HG03442 (cell line): Measurements from ENCODE around the gene APP.

ENCODE experiments used
- ATAC-seq: cut with Tn5 transposase; IDR thresholded peaks from one replicate; pipeline ENCODE4 v1.9.1; 2021; ENCODE audit warnings: mild to moderate bottlenecking, moderate library complexity; ENCODE audit not compliant: unreplicated experiment

Gene APP

GRCh38 chr21:25994758-25995163 is 175.8 kb downstream of the APP start:
- ATAC-seq = no peak

GRCh38 chr21:25988738-25989137 is 181.8 kb downstream of the APP start:
- no peak for ATAC-seq

- no peak for ATAC-seq
Observed at GRCh38 chr21:25987531-25987930, 183.0 kb downstream of the APP start.

GRCh38 chr21:25986928-25987327 is 183.6 kb downstream of the APP start:
- no peak for ATAC-seq

- ATAC-seq = no peak
Observed at GRCh38 chr21:25985990-25986389, 184.6 kb downstream of the APP start.

GRCh38 chr21:25984538-25984937 is 186.0 kb downstream of the APP start:
- ATAC-seq = no peak

- no peak for ATAC-seq
Observed at GRCh38 chr21:25983745-25984144, 186.8 kb downstream of the APP start.

GRCh38 chr21:25980710-25981109 is 189.9 kb downstream of the APP start:
- ATAC-seq = no peak

- no peak for ATAC-seq
Observed at GRCh38 chr21:25979845-25980616, 190.5 kb downstream of the APP start.

- ATAC-seq = no peak
Observed at GRCh38 chr21:25977068-25977611, 193.4 kb downstream of the APP start.

GRCh38 chr21:25974964-25975363 is 195.6 kb downstream of the APP start:
- no peak for ATAC-seq

- ATAC-seq = no peak
Observed at GRCh38 chr21:25970254-25970930, 200.2 kb downstream of the APP start.

GRCh38 chr21:25967901-25968438 is 202.6 kb downstream of the APP start:
- peak; percentile 38 for ATAC-seq

GRCh38 chr21:25967181-25967900 is 203.2 kb downstream of the APP start:
- peak; percentile 99 for ATAC-seq

- ATAC-seq = no peak
Observed at GRCh38 chr21:25965951-25966707, 204.4 kb downstream of the APP start.

GRCh38 chr21:25964926-25965325 is 205.6 kb downstream of the APP start:
- ATAC-seq = no peak

GRCh38 chr21:25964015-25964414 is 206.6 kb downstream of the APP start:
- no peak for ATAC-seq

GRCh38 chr21:25963181-25963580 is 207.4 kb downstream of the APP start:
- no peak for ATAC-seq

- ATAC-seq = no peak
Observed at GRCh38 chr21:25961042-25961441, 209.5 kb downstream of the APP start.

- ATAC-seq = no peak
Observed at GRCh38 chr21:25960402-25960801, 210.2 kb downstream of the APP start.

- ATAC-seq = no peak
Observed at GRCh38 chr21:25959799-25960198, 210.8 kb downstream of the APP start.
